Endothelial cell of umbilical vein (primary cell): ENCODE results near the gene TMPRSS3. TPM values are rescaled to one million over a fixed set of nuclear protein-coding genes. Genes with fewer than 3 reads are reported as not detected.

Source experiments
- BruUV-seq: library from RNA; stranded (reverse); fragments of 400-500 nt; replicated peaks from 2 replicates; lab custom pipeline; 2021; lab: Mats Ljungman, UMichigan
- CTCF ChIA-PET: fragments of 300-600, 350-600 bp; sonication (Branson Sonifier 250); formaldehyde crosslinking; loops from one replicate; lab custom pipeline; 2021; ENCODE audit warnings: antibody characterized with exemption, inconsistent platforms; lab: Charles Lee
- POLR2A ChIA-PET: fragments of 300-600, 350-600 bp; sonication (Branson Sonifier 250); formaldehyde crosslinking; loops from one replicate; lab custom pipeline; 2021; ENCODE audit warnings: antibody characterized with exemption, inconsistent platforms; lab: Charles Lee
- DNase-seq: peaks from one replicate; pipeline ENCODE4 v3.0.0-alpha.2; 2011; ENCODE audit warnings: low read depth, low spot score
- FAIRE-seq: peaks from 2 replicates; lab custom pipeline; 2011; peaks lifted over from hg19 to GRCh38; lab: Jason Lieb, UNC
- H2AFZ ChIP-seq: 2 replicates; pipeline ENCODE4 v1.6.0; 2012; ENCODE audit warnings: low read depth, low read length, control low read depth, inconsistent platforms
- H3K27ac ChIP-seq: 2 replicates; pipeline ENCODE4 v1.5.1; 2011; ENCODE audit warnings: low read depth, mild to moderate bottlenecking, control low read depth, low read length, moderate library complexity; ENCODE audit not compliant: insufficient read depth
- H3K27me3 ChIP-seq, 2 experiments: 2 replicates each; pipeline versions ENCODE4 v1.6.0 to v1.6.1; 2011; ENCODE audit warnings: low read length in 2 of 2, mixed read lengths in 1 of 2; ENCODE audit not compliant: control insufficient read depth in 2 of 2, insufficient read depth in 2 of 2
- H3K36me3 ChIP-seq, 2 experiments: 2 replicates in 1 of 2; 3 replicates in 1 of 2; pipeline ENCODE4 v1.5.1; 2011; ENCODE audit warnings: low read length in 2 of 2, mild to moderate bottlenecking in 1 of 2, moderate library complexity in 1 of 2; ENCODE audit not compliant: control insufficient read depth in 2 of 2, insufficient read depth in 2 of 2; ENCODE audit errors: extremely low read depth in 1 of 2
- H3K4me1 ChIP-seq: 3 replicates; pipeline ENCODE4 v1.5.1; 2011; ENCODE audit warnings: mild to moderate bottlenecking, low read length; ENCODE audit not compliant: control insufficient read depth, insufficient read depth; ENCODE audit errors: extremely low read depth
- H3K4me2 ChIP-seq: 2 replicates; pipeline ENCODE4 v1.6.1; 2011; ENCODE audit warnings: low read length, control low read depth, mixed read lengths; ENCODE audit not compliant: insufficient read depth
- H3K4me3 ChIP-seq, 3 experiments: fragments of 200-600 bp in 1 of 3; sonication (generic), shearing (Covaris generic) in 1 of 3; replicated peaks in 1 of 3; 2 replicates each; pipeline ENCODE4 v1.5.1; 2011 to 2016; ENCODE audit warnings: control low read depth in 3 of 3, low read length in 3 of 3, mild to moderate bottlenecking in 2 of 3, inconsistent platforms in 1 of 3, low read depth in 1 of 3, moderate library complexity in 1 of 3; ENCODE audit not compliant: insufficient read depth in 1 of 3
- H3K79me2 ChIP-seq: 2 replicates; pipeline ENCODE4 v1.6.0; 2012; ENCODE audit warnings: low read length, inconsistent platforms; ENCODE audit not compliant: control insufficient read depth, insufficient read depth
- H3K9ac ChIP-seq: replicated peaks from 2 replicates; pipeline ENCODE3; 2011; ENCODE audit warnings: low read length, control low read depth; ENCODE audit not compliant: insufficient read depth; ENCODE audit errors: extremely low read depth
- H3K9me1 ChIP-seq: replicated peaks from 3 replicates; pipeline ENCODE4 v1.6.0; 2011; ENCODE audit warnings: mild to moderate bottlenecking, low read length; ENCODE audit not compliant: control insufficient read depth, insufficient read depth; ENCODE audit errors: extremely low read depth
- H3K9me3 ChIP-seq: replicated peaks from 2 replicates; pipeline ENCODE4 v1.5.1; 2012; ENCODE audit warnings: low read length, inconsistent platforms; ENCODE audit not compliant: control insufficient read depth, insufficient read depth
- H4K20me1 ChIP-seq: replicated peaks from 2 replicates; pipeline ENCODE3; 2011; ENCODE audit warnings: mild to moderate bottlenecking, low read length; ENCODE audit not compliant: control insufficient read depth, insufficient read depth; ENCODE audit errors: extremely low read depth
- CTCF ChIP-seq, 2 donors: IDR thresholded peaks; 1 replicate in 1 of 2; 2 replicates in 1 of 2; pipeline ENCODE4 v1.5.1; 2011; ENCODE audit warnings: low read length in 2 of 2, mild to moderate bottlenecking in 2 of 2, moderate library complexity in 2 of 2, control low read depth in 1 of 2, inconsistent platforms in 1 of 2, low read depth in 1 of 2; ENCODE audit not compliant: insufficient read depth in 1 of 2; ENCODE audit errors: extremely low read depth in 1 of 2
- EZH2 ChIP-seq: IDR thresholded peaks from 2 replicates; pipeline ENCODE4 v1.6.1; 2012; ENCODE audit warnings: borderline replicate concordance, low read depth, mild to moderate bottlenecking, moderate library complexity, low read length, inconsistent platforms; ENCODE audit not compliant: severe bottlenecking
- FOS ChIP-seq: IDR thresholded peaks from 2 replicates; pipeline ENCODE4 v1.6.1; 2011; ENCODE audit warnings: mild to moderate bottlenecking, low read length, moderate library complexity, borderline replicate concordance; ENCODE audit not compliant: insufficient read depth
- GATA2 ChIP-seq: IDR thresholded peaks from 2 replicates; pipeline ENCODE4 v1.7.0; 2011; ENCODE audit warnings: low read depth, mild to moderate bottlenecking, moderate library complexity, mixed read lengths, low read length; ENCODE audit not compliant: insufficient read length, insufficient read depth
- JUN ChIP-seq: IDR thresholded peaks from 2 replicates; pipeline ENCODE4 v1.6.1; 2011; ENCODE audit warnings: borderline replicate concordance, low read depth; ENCODE audit not compliant: insufficient read length, insufficient read depth
- MAX ChIP-seq: IDR thresholded peaks from 2 replicates; pipeline ENCODE4 v1.6.1; 2011; ENCODE audit not compliant: insufficient read depth, insufficient read length
- MYC ChIP-seq: IDR thresholded peaks from one replicate; pipeline ENCODE4 v1.6.1; 2011; ENCODE audit warnings: mild to moderate bottlenecking, low read depth, low read length
- POLR2A ChIP-seq: IDR thresholded peaks from 2 replicates; pipeline ENCODE4 v1.6.1; 2012; ENCODE audit warnings: low read depth, mild to moderate bottlenecking, control low read depth, low read length
- POLR2AphosphoS5 ChIP-seq: IDR thresholded peaks from 2 replicates; pipeline ENCODE4 v1.6.1; 2012; ENCODE audit warnings: low read depth, mild to moderate bottlenecking, control low read depth, low read length, moderate library complexity; ENCODE audit not compliant: insufficient read depth
- dilution Hi-C: fragments of 300-500 bp; cut with MboI; formaldehyde crosslinking; loops from one replicate; pipeline ENCODE4 v1.15.0; 2019; ENCODE audit warnings: low sequenced_read_pairs; ENCODE audit not compliant: extremely low pct_ligation_motif_present
- intact Hi-C: fragments of 100-400 bp; cut with micrococcal nuclease; formaldehyde crosslinking; loops from one replicate; pipeline ENCODE4 v1.10.0; 2022
- polyA plus RNA-seq, 4 experiments: library from polyadenylated mRNA; depleted of rRNA in 3 of 4; stranded (reverse) in 3 of 4; unstranded in 1 of 4; fragments of >200 nt; gene quantifications; 2 replicates each; pipeline versions ENCODE4 v1.2.1 to v1.2.3, GENCODE V29; 2011 to 2012; ENCODE audit warnings: missing spikeins in 1 of 4
- total RNA-seq: library from RNA; stranded (reverse); gene quantifications from 2 replicates; pipeline ENCODE4 v1.2.3, GENCODE V29; 2021

TMPRSS3 gene
- total and polyA plus RNA-seq, 2 donors (not counting 3 experiments of a cell fraction or from before 2014, with no cell fraction given): not detected

GRCh38 chr21:42404539-42404938, 8.7 kb upstream of the TMPRSS3 start:
- intact Hi-C loops: no loop called here
- no peak overlapping the region for H3K9ac ChIP-seq
- TF ChIP-seq JUN: no peak
- TF ChIP-seq MYC: no peak
- no peak for TF ChIP-seq FOS
- no peak for TF ChIP-seq GATA2
- TF ChIP-seq POLR2AphosphoS5: no peak
- no peak for TF ChIP-seq POLR2A
- no peak for TF ChIP-seq EZH2
- TF ChIP-seq MAX: no peak
- no peak for TF ChIP-seq CTCF (IDR thresholded peaks at IDR 0.05; ENCODE audit: extremely low read depth in 1 of 2, insufficient read depth in 1 of 2, low read depth in 1 of 2, low read length in 2 of 2)
- DNase-seq (no peak), FAIRE-seq (no peak)
- CTCF ChIA-PET: interaction anchor here (1.1 to 2.9 kb wide), 2 partner anchors 11 to 23 kb away, joined by 3 to 6 read pairs; no protein-coding TSS in a partner anchor
- H3K9me3 ChIP-seq: no peaks in the 10 kb centered on the region
- H3K27ac ChIP-seq: no peak overlapping the region
- no TSS peak for BruUV-seq
- no peak overlapping the region for H3K4me3 ChIP-seq
- H3K79me2 ChIP-seq: no peaks in the 10 kb centered on the region
- no peak overlapping the region for H3K4me2 ChIP-seq
- no peaks in the 10 kb centered on the region for H3K9me1 ChIP-seq
- H3K27me3 ChIP-seq: peaks cover 0 to 6% of the 10 kb centered on the region in 2 experiments
- dilution Hi-C loops: no loop called here
- no peaks in the 10 kb centered on the region for H3K4me1 ChIP-seq
- no peaks in the 10 kb centered on the region for H3K36me3 ChIP-seq
- H4K20me1 ChIP-seq: no peaks in the 10 kb centered on the region
- no peak overlapping the region for H2AFZ ChIP-seq
- POLR2A ChIA-PET: no interaction called here
